GM23338 (cell line): ENCODE measurements around the gene XPNPEP2. TPM values are rescaled to one million over a fixed set of nuclear protein-coding genes. Genes with fewer than 3 reads are reported as not detected.

Source experiments
- ATAC-seq: fragments of 200-7000 bp; cut with Tn5 transposase; 3 replicates; pipeline ENCODE4 v1.9.1; 2020
- DNase-seq: peaks from one replicate; pipeline ENCODE4 v3.0.0-alpha.2; 2015; ENCODE audit warnings: low spot score
- H2AFZ ChIP-seq: fragments of 200-600 bp; sonication (generic); 2 replicates; pipeline ENCODE4 v1.8.0; 2016; ENCODE audit warnings: antibody characterized with exemption, mild to moderate bottlenecking, moderate library complexity
- H3F3A ChIP-seq: fragments of 200-600 bp; sonication (generic); replicated peaks from 2 replicates; pipeline ENCODE4 v1.8.0; 2017; ENCODE audit warnings: antibody characterized with exemption, mixed run types, low read depth
- H3K27ac ChIP-seq: fragments of 200-600 bp; sonication (generic); 2 replicates; pipeline ENCODE4 v1.6.1; 2016; ENCODE audit warnings: low read depth
- H3K27me3 ChIP-seq: fragments of 200-600 bp; sonication (generic); 2 replicates; pipeline ENCODE4 v1.8.0; 2016; ENCODE audit warnings: mild to moderate bottlenecking, mixed run types, moderate library complexity; ENCODE audit not compliant: insufficient read depth
- H3K36me3 ChIP-seq: fragments of 200-600 bp; sonication (generic); 2 replicates; pipeline ENCODE4 v1.8.0; 2016; ENCODE audit warnings: mild to moderate bottlenecking; ENCODE audit not compliant: insufficient read depth
- H3K4me1 ChIP-seq: fragments of 200-600 bp; sonication (generic); 2 replicates; pipeline ENCODE4 v1.8.0; 2016; ENCODE audit warnings: mild to moderate bottlenecking, moderate library complexity; ENCODE audit not compliant: insufficient read depth
- H3K4me2 ChIP-seq: fragments of 200-600 bp; sonication (generic); 2 replicates; pipeline ENCODE4 v1.7.1; 2017; ENCODE audit warnings: mixed run types
- H3K4me3 ChIP-seq: fragments of 200-600 bp; sonication (generic); 2 replicates; pipeline ENCODE4 v1.6.1; 2016; ENCODE audit warnings: mixed run types
- H3K79me2 ChIP-seq: fragments of 200-600 bp; sonication (generic); replicated peaks from 2 replicates; pipeline ENCODE4 v1.8.0; 2017; ENCODE audit warnings: mild to moderate bottlenecking; ENCODE audit not compliant: insufficient read depth
- H3K9me2 ChIP-seq: fragments of 200-600 bp; sonication (generic); 2 replicates; pipeline ENCODE4 v1.8.0; 2017; ENCODE audit not compliant: insufficient read depth
- H4K20me1 ChIP-seq: fragments of 200-600 bp; sonication (generic); replicated peaks from 2 replicates; pipeline ENCODE4 v1.8.0; 2017; ENCODE audit warnings: mild to moderate bottlenecking; ENCODE audit not compliant: insufficient read depth
- H3K27ac Mint-ChIP-seq: 2 replicates; pipeline ENCODE4 v1.8.0; 2020; ENCODE audit warnings: inconsistent platforms, mild to moderate bottlenecking, moderate library complexity, mixed read lengths
- H3K27me3 Mint-ChIP-seq: 3 replicates; pipeline ENCODE4 v1.8.0; 2022; ENCODE audit warnings: low read depth, mild to moderate bottlenecking, moderate library complexity, mixed read lengths, inconsistent platforms; ENCODE audit not compliant: insufficient read depth, poor library complexity
- H3K36me3 Mint-ChIP-seq: 3 replicates; pipeline ENCODE4 v1.8.0; 2021; ENCODE audit warnings: low read depth, mild to moderate bottlenecking, inconsistent platforms, moderate library complexity, mixed read lengths
- H3K4me1 Mint-ChIP-seq: 3 replicates; pipeline ENCODE4 v1.8.0; 2020; ENCODE audit warnings: mild to moderate bottlenecking, inconsistent platforms, mixed read lengths
- H3K4me3 Mint-ChIP-seq: 3 replicates; pipeline ENCODE4 v1.8.0; 2021; ENCODE audit warnings: moderate library complexity, mild to moderate bottlenecking, inconsistent platforms, mixed read lengths
- H3K9me3 Mint-ChIP-seq: 3 replicates; pipeline ENCODE4 v1.8.0; 2020; ENCODE audit warnings: moderate library complexity, mild to moderate bottlenecking, inconsistent platforms, mixed read lengths
- CREB1 ChIP-seq: fragments of 250-450 bp; sonication (Bioruptor Pico); IDR thresholded peaks from 2 replicates; pipeline ENCODE4 v1.5.0; 2020; ENCODE audit warnings: low read depth, mild to moderate bottlenecking, moderate library complexity
- CTCF ChIP-seq, 2 experiments: fragments of 200-600 bp in 1 of 2; sonication (generic) in 1 of 2; conservative IDR thresholded peaks; 2 replicates each; pipeline versions ENCODE4 v1.5.1 to v1.6.1; 2016 to 2017; ENCODE audit warnings: antibody characterized with exemption in 2 of 2, low read depth in 2 of 2, mild to moderate bottlenecking in 2 of 2, moderate library complexity in 1 of 2
- EZH2phosphoT487 ChIP-seq: fragments of 200-600 bp; sonication (generic); IDR thresholded peaks from one replicate; pipeline ENCODE4 v1.8.1; 2018; ENCODE audit warnings: antibody characterized with exemption; ENCODE audit not compliant: unreplicated experiment
- POLR2AphosphoS5 ChIP-seq: IDR thresholded peaks from 2 replicates; pipeline ENCODE4 v1.6.1; 2016; ENCODE audit warnings: antibody characterized with exemption, low read depth
- REST ChIP-seq: IDR thresholded peaks from one replicate; pipeline ENCODE4 v1.6.1; 2018; ENCODE audit warnings: antibody characterized with exemption; ENCODE audit not compliant: unreplicated experiment
- ZNF114 ChIP-seq: fragments of 250-450 bp; sonication (Bioruptor Pico); IDR thresholded peaks from 2 replicates; pipeline ENCODE4 v1.5.0; 2020; ENCODE audit warnings: mild to moderate bottlenecking, moderate library complexity
- ZNF331 ChIP-seq: fragments of 250-450 bp; sonication (Bioruptor Pico); IDR thresholded peaks from 2 replicates; pipeline ENCODE4 v1.5.0; 2020; ENCODE audit warnings: low read depth, mild to moderate bottlenecking, moderate library complexity
- polyA plus RNA-seq: library from polyadenylated mRNA; unstranded; fragments of >200 nt; fragmentation: Nextera tagmentation; extraction: Ambion mirVana; gene quantifications from 2 replicates; pipeline ENCODE4 v1.2.1, GENCODE V29; 2016
- total RNA-seq: library from RNA; depleted of rRNA; stranded (reverse); fragments of >200 nt; shearing (Covaris generic); gene quantifications from 2 replicates; pipeline ENCODE4 v1.2.3, GENCODE V29; 2014

XPNPEP2 gene
- total and polyA plus RNA-seq, 2 experiments from 2014 or later: not detected

GRCh38 chrX:129798456-129798855 lies 59.7 kb downstream of the XPNPEP2 start:
- Histone ChIP-seq H3F3A (no peaks in the 10 kb centered on the region), H3K27me3 (no peaks in the 10 kb centered on the region), H3K4me3 (no peak overlapping the region), H3K4me1 (no peaks in the 10 kb centered on the region), H3K36me3 (no peaks in the 10 kb centered on the region), H4K20me1 (no peaks in the 10 kb centered on the region), H3K4me2 (no peak overlapping the region), H2AFZ (no peak overlapping the region), H3K27ac (no peak overlapping the region), H3K79me2 (no peaks in the 10 kb centered on the region), H3K9me2 (no peaks in the 10 kb centered on the region)
- H3K4me1 Mint-ChIP-seq: no peaks in the 10 kb centered on the region
- no peak overlapping the region for H3K27ac Mint-ChIP-seq
- DNase-seq (no peak), ATAC-seq (no peak)
- no peak overlapping the region for H3K4me3 Mint-ChIP-seq
- no peak for TF ChIP-seq ZNF331 (CRISPR knock-in tag)
- no peak for TF ChIP-seq REST
- TF ChIP-seq EZH2phosphoT487: no peak
- TF ChIP-seq POLR2AphosphoS5: no peak
- TF ChIP-seq CTCF (conservative IDR thresholded peaks at IDR 0.05; ENCODE audit: low read depth in 2 of 2): no peak
- H3K9me3 Mint-ChIP-seq: no peaks in the 10 kb centered on the region
- H3K27me3 Mint-ChIP-seq: peaks cover 2% of the 10 kb centered on the region
- peaks cover 15% of the 10 kb centered on the region; the same call in 2 of the 3 replicates for H3K36me3 Mint-ChIP-seq

GRCh38 chrX:129798888-129799287 lies 60.1 kb downstream of the XPNPEP2 start:
- no peaks in the 10 kb centered on the region for H4K20me1 ChIP-seq
- peaks cover 2% of the 10 kb centered on the region for H3K27me3 Mint-ChIP-seq
- no peak overlapping the region for H2AFZ ChIP-seq
- DNase-seq (no peak), ATAC-seq (no peak)
- no peaks in the 10 kb centered on the region for H3K9me3 Mint-ChIP-seq
- no peaks in the 10 kb centered on the region for H3K36me3 ChIP-seq
- H3K27ac ChIP-seq: no peak overlapping the region
- no peaks in the 10 kb centered on the region for H3K4me1 ChIP-seq
- no peaks in the 10 kb centered on the region for H3F3A ChIP-seq
- no peaks in the 10 kb centered on the region for H3K9me2 ChIP-seq
- no peaks in the 10 kb centered on the region for H3K27me3 ChIP-seq
- H3K4me1 Mint-ChIP-seq: no peaks in the 10 kb centered on the region
- H3K36me3 Mint-ChIP-seq: peaks cover 15% of the 10 kb centered on the region; the same call in 2 of the 3 replicates
- H3K79me2 ChIP-seq: no peaks in the 10 kb centered on the region
- H3K4me2 ChIP-seq: no peak overlapping the region
- no peak overlapping the region for H3K4me3 Mint-ChIP-seq
- no peak overlapping the region for H3K27ac Mint-ChIP-seq
- no peak overlapping the region for H3K4me3 ChIP-seq
- no peak for TF ChIP-seq ZNF114
- no peak for TF ChIP-seq CREB1 (CRISPR knock-in tag)
- no peak for TF ChIP-seq EZH2phosphoT487
- TF ChIP-seq ZNF331 (CRISPR knock-in tag): no peak
- TF ChIP-seq CTCF (conservative IDR thresholded peaks at IDR 0.05; ENCODE audit: low read depth in 2 of 2): no peak
